ENCODE measurements around the gene PRM1. TPM values are rescaled to one million over a fixed set of nuclear protein-coding genes. Genes with fewer than 3 reads are reported as not detected.
"Not testable (repeated sequence)": the region's sequence is repeated elsewhere in the genome, so short reads cannot be mapped to it uniquely, and the experiment has no call there.

The PRM1 gene
- total RNA-seq, 2 donors from 2014 or later = not detected

DNA sequence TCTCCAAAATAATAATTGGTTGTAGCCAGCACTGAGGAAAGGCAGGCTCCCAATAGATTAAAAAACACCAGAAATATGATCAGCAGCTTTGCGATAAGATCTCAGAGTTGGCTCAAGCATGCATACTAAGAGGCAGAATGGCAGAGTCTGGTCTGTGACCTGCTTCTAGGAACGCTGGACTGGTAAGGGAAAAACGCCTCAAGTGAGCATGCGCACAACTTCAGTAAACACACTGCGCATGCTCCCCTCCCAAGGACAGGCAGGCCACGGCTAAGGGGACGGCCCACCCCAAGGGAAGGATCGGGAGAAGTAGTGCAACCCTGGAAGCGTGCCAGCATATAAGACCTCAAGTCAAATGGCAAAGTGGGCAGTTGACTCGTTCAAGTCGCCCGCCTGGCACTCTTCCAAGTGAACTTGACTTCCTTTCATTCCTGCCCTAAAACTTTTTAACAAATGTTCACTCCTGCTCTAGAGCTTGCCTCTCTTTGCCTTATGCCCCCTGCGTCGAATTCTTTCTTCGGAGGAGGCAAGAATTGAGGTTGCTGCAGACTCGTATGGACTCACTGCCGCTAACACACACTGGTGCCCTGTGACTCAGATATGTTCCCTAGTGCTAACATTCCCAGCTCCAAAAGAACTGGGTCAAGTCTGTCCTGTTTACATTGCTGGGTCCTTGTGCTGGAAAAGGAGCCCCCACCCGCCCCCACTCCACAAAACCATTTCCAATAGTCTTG, 22.4 kb upstream of the PRM1 start:
- H3K36me3 Mint-ChIP-seq = no peaks in the 10 kb centered on the region
- DNase-seq (ENCODE audit: low spot score in 2 of 2) (no peak), ATAC-seq (no peak)
- no peaks in the 10 kb centered on the region for H3K9me3 Mint-ChIP-seq
- no peak overlapping the region for H3K27ac Mint-ChIP-seq

DNA sequence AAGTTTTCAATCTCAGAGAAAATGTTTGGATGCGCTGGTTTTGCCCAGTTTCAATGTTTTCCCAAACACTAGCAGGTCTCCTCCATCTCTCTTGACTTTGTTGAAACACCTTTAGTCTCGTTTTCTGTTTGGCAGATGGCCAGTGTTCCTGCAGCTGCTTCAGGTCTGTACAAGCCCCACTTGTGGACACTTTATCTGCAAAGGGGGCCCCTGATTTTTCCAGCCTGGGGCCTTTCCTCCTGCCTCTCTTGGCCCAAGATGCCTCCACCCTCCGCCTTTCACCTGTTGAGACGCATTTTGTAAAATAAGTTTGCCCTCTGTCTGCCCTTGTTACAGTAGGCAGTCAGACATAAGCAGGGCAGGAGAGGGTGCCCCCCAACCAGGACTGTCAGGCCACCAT, 21.8 kb upstream of the PRM1 start:
- no peaks in the 10 kb centered on the region for H3K36me3 Mint-ChIP-seq
- H3K27ac Mint-ChIP-seq = no peak overlapping the region
- H3K9me3 Mint-ChIP-seq = no peaks in the 10 kb centered on the region
- DNase-seq (ENCODE audit: low spot score in 2 of 2) (no peak), ATAC-seq (no peak)

GRCh38 chr16:11301645-11302501, 20.7 kb upstream of the PRM1 start:
- no peak for ATAC-seq
- no peaks in the 10 kb centered on the region for H3K36me3 Mint-ChIP-seq
- H3K27ac Mint-ChIP-seq = no peak overlapping the region
- no peaks in the 10 kb centered on the region for H3K9me3 Mint-ChIP-seq
- no peak for DNase-seq (ENCODE audit: low spot score in 2 of 2)

DNA sequence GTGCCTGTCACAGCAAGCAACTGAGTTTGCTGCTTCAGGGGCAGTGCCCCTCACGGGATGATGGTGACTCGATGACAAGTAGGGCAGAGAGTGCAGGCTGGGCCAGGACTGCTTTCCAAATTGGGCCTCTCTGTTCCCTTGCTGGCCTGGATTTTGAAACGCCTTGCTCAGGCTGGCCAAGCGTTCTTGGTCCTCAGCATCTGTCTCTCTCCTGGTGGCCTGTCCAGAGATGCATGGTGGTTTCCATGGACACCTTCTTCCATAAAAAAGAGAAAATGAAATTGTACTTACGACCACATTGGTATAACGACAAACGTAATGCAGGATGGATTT, 19.4 kb upstream of the PRM1 start:
- H3K9me3 Mint-ChIP-seq = no peaks in the 10 kb centered on the region
- DNase-seq (ENCODE audit: low spot score in 2 of 2) (no peak), ATAC-seq (no peak)
- no peaks in the 10 kb centered on the region for H3K36me3 Mint-ChIP-seq
- no peak overlapping the region for H3K27ac Mint-ChIP-seq

- no peaks in the 10 kb centered on the region for H3K36me3 Mint-ChIP-seq
- H3K27ac Mint-ChIP-seq = no peak overlapping the region
- H3K9me3 Mint-ChIP-seq = no peaks in the 10 kb centered on the region
- no peak for DNase-seq (ENCODE audit: low spot score in 2 of 2)
- ATAC-seq = no peak
These were observed 18.9 kb upstream of the PRM1 start for GRCh38 chr16:11299865-11300559.

DNA sequence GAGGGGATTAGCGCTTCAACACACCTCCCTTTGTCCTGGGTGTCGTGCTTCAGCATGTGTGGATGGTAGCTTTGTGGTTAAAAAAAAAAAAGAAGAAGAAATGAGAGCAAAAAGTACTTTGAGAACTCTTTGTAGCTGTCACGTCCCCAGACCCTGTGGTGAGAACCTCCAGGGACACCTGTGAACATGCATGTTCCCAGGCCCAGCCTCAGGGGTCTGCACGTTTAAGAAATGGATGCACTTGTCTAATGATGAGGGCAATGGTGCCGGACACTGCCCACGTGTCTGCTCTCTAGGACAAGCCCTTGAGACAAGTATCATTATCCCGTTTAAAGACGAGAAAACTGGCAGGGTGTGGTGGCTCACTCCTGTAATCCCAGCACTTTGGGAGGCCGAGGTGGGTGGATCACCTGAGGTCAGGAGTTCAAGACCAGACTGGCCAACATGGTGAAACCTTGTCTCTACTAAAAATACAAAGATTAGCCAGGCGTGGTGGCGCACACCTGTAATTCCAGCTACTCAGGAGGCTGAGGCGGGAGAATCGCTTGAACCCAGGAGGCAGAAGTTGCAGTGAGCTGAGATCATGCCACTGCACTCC, 17.9 kb upstream of the PRM1 start:
- peak overlapping the region in 1 of 2 donors; percentile 61 for H3K27ac Mint-ChIP-seq
- not testable (repeated sequence) for ATAC-seq; DNase-seq (ENCODE audit: low spot score in 2 of 2)

GRCh38 chr16:11298143-11298900, 17.2 kb upstream of the PRM1 start:
- peak overlapping the region; percentile 74 to 81 for H3K27ac Mint-ChIP-seq
- H3K36me3 Mint-ChIP-seq = no peaks in the 10 kb centered on the region
- no peak for DNase-seq (ENCODE audit: low spot score in 2 of 2)
- ATAC-seq = peak in 1 of 2 donors; percentile 5
- H3K9me3 Mint-ChIP-seq = no peaks in the 10 kb centered on the region

More for the DNA sequence above, 17.9 kb upstream of the PRM1 start:
- H3K9me3 Mint-ChIP-seq, H3K36me3 Mint-ChIP-seq: not testable (repeated sequence)

DNA sequence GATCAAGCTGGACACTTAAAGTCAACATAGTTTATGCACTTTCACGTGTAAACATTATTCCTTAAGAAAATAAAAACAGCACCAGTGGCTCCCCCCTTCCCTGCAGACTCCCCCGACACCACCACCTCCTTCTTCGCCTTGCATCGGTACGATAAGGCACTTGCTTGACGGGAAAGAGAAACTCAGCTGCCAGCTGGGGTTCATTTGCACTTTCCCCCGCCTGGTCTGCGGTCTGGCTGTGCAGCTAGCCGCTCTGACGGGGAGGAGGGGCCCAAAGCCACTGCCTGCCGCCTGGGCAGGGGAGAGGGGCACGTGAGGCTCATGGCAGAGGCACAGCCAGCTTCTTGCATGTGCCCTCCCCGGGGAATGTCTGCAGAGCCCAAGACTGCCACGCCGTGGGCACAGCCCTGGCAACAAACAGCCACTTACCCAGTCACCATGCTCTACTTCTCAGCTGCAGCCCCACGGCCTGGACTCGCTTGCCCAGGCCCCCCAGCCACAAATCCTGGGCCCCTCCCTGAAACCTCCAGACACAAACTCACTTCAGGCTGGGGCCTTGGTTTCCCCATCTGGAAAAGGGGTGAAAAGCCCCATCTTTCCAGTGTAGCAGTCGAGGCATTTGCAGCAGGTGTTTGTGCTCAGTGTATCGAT, 16.5 kb upstream of the PRM1 start:
- peak overlapping the region; percentile 81 for H3K27ac Mint-ChIP-seq
- no peaks in the 10 kb centered on the region for H3K36me3 Mint-ChIP-seq
- DNase-seq (ENCODE audit: low spot score in 2 of 2) (peak; percentile 65 to 78), ATAC-seq (peak; percentile 86 to 98)
- H3K9me3 Mint-ChIP-seq = no peaks in the 10 kb centered on the region

DNA sequence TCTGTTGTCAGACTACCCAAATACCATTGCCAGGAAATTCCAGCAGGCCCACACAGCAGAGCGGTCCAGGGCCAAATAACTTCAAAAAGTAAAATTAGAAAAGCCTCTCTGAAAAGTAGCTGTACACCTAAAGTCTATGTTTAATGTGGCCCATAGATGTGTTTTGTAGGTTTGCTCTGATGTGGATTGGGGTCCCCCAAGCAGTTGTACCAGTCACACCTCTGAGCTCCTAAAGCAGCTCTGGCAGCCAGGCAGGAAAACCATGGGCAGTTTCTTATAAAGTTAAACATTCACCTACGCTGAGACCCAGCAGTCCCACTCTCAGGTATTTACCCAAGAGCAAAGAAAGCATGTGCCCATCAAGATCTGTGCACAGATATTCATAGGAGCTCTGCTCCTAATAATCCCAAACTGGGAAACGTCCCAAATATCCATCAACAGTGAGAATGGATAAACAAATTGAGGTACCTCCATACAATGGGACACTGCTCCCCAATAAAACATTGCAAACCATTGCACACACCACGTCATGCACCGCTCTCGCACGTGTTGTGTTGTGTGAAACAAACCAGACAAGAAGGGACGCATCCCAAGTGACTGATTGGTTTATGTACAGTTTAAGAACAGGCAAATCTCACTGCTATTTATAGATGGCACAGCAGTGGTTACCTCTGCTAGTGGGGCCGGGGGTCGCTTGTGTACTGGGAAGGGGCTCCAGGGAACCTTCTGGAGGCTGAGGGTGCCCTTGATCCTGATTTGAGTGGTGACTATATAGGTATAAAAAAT, 15.8 kb upstream of the PRM1 start:
- DNase-seq (ENCODE audit: low spot score in 2 of 2) = no peak
- ATAC-seq = peak in 1 of 2 donors; percentile 22

DNA sequence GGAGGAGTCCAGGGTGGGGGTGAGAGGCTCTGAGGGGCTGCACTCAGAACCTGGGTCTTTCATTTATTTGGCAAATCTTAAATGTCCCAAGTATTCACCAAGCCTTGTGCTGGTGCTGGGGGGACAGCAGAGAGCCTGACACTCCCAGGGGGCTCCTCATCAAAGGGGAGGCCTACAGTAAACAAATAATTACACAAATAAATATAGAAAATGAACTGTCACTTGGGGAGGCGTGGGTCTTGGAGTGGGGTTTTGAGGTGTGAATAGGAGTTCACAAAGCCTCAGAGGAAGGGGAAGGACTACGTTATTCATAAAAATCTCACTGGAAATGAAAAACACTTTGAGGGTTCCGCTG, 15.2 kb upstream of the PRM1 start:
- Mint-ChIP-seq H3K27ac (peak overlapping the region in 1 of 2 donors; percentile 81), H3K36me3 (no peaks in the 10 kb centered on the region), H3K9me3 (no peaks in the 10 kb centered on the region)
- ATAC-seq = no peak
- DNase-seq (ENCODE audit: low spot score in 2 of 2) = no peak

More for the DNA sequence above, 15.8 kb upstream of the PRM1 start:
- Mint-ChIP-seq H3K9me3 (no peaks in the 10 kb centered on the region), H3K27ac (peak overlapping the region; percentile 81), H3K36me3 (no peaks in the 10 kb centered on the region)

GRCh38 chr16:11295672-11296071, 14.5 kb upstream of the PRM1 start:
- H3K36me3 Mint-ChIP-seq = no peaks in the 10 kb centered on the region
- no peaks in the 10 kb centered on the region for H3K9me3 Mint-ChIP-seq
- ATAC-seq (no peak), DNase-seq (ENCODE audit: low spot score in 2 of 2) (no peak)
- H3K27ac Mint-ChIP-seq = no peak overlapping the region

GRCh38 chr16:11292076-11292748, 11.1 kb upstream of the PRM1 start:
- no peak overlapping the region for H3K27ac Mint-ChIP-seq
- ATAC-seq = no peak
- no peak for DNase-seq (ENCODE audit: low spot score in 2 of 2)
- H3K9me3 Mint-ChIP-seq = no peaks in the 10 kb centered on the region
- H3K36me3 Mint-ChIP-seq = no peaks in the 10 kb centered on the region

- Mint-ChIP-seq H3K36me3 (no peaks in the 10 kb centered on the region), H3K9me3 (no peaks in the 10 kb centered on the region), H3K27ac (no peak overlapping the region)
- no peak for DNase-seq (ENCODE audit: low spot score in 2 of 2)
- ATAC-seq = no peak
These were observed 10.1 kb upstream of the PRM1 start for GRCh38 chr16:11291091-11291703.

DNA sequence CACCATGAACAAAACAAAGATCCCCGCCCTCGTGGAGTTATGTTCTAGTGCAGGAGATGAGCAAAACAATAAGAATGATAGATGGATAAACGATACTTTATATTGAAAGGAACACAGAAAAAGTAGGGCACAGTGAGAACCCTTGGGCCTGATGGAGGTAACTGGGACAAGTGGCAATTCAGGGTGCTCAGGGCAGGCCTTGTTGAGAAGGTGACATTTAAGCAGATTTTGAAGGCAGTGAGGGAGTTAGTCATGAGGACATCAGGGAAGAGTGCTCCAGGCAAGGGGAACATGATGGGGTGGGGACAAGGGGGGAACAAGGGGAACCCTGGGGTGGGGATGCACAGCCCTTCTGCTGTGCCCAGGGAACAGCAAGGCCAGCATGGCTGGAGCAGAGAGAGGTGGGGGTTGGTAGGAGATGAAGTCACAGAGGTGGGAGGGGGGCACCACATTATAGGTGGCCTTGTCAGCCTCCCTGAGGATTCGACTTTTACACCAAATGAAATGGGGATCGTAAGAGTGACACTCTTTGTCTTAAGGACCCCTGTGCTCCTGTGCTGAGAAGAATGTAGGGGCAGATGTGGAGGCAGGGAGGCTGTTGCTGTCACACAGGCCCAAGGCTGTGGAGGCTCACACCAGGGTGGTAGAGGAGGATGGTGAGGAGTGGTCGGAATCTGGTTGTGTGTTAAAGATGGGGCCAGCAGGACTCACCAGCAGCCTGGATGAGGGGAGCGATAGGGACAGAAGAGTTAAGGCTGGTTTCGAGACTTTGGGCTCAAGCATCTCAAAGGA, 9.2 kb upstream of the PRM1 start:
- no peaks in the 10 kb centered on the region for H3K9me3 Mint-ChIP-seq
- DNase-seq (ENCODE audit: low spot score in 2 of 2) (no peak), ATAC-seq (no peak)
- peak overlapping the region in 1 of 2 donors; percentile 8 for H3K27ac Mint-ChIP-seq
- no peaks in the 10 kb centered on the region for H3K36me3 Mint-ChIP-seq
